Endothelial cell of umbilical vein (primary cell): Measurements from ENCODE around the gene SHISA5. TPM values are rescaled to one million over a fixed set of nuclear protein-coding genes. Genes with fewer than 3 reads are reported as not detected.
"Not testable (repeated sequence)": the region's sequence is repeated elsewhere in the genome, so short reads cannot be mapped to it uniquely, and the experiment has no call there.

Experiments used
- BruUV-seq: library from RNA; stranded (reverse); fragments of 400-500 nt; replicated peaks from 2 replicates; lab custom pipeline; 2021; lab: Mats Ljungman, UMichigan
- CTCF ChIA-PET: fragments of 300-600, 350-600 bp; sonication (Branson Sonifier 250); formaldehyde crosslinking; loops from one replicate; lab custom pipeline; 2021; ENCODE audit warnings: antibody characterized with exemption, inconsistent platforms; lab: Charles Lee
- POLR2A ChIA-PET: fragments of 300-600, 350-600 bp; sonication (Branson Sonifier 250); formaldehyde crosslinking; loops from one replicate; lab custom pipeline; 2021; ENCODE audit warnings: antibody characterized with exemption, inconsistent platforms; lab: Charles Lee
- DNase-seq: peaks from one replicate; pipeline ENCODE4 v3.0.0-alpha.2; 2011; ENCODE audit warnings: low read depth, low spot score
- FAIRE-seq: peaks from 2 replicates; lab custom pipeline; 2011; peaks lifted over from hg19 to GRCh38; lab: Jason Lieb, UNC
- H2AFZ ChIP-seq: 2 replicates; pipeline ENCODE4 v1.6.0; 2012; ENCODE audit warnings: low read depth, low read length, control low read depth, inconsistent platforms
- H3K27ac ChIP-seq: 2 replicates; pipeline ENCODE4 v1.5.1; 2011; ENCODE audit warnings: low read depth, mild to moderate bottlenecking, control low read depth, low read length, moderate library complexity; ENCODE audit not compliant: insufficient read depth
- H3K27me3 ChIP-seq, 2 experiments: 2 replicates each; pipeline versions ENCODE4 v1.6.0 to v1.6.1; 2011; ENCODE audit warnings: low read length in 2 of 2, mixed read lengths in 1 of 2; ENCODE audit not compliant: control insufficient read depth in 2 of 2, insufficient read depth in 2 of 2
- H3K36me3 ChIP-seq, 2 experiments: 2 replicates in 1 of 2; 3 replicates in 1 of 2; pipeline ENCODE4 v1.5.1; 2011; ENCODE audit warnings: low read length in 2 of 2, mild to moderate bottlenecking in 1 of 2, moderate library complexity in 1 of 2; ENCODE audit not compliant: control insufficient read depth in 2 of 2, insufficient read depth in 2 of 2; ENCODE audit errors: extremely low read depth in 1 of 2
- H3K4me1 ChIP-seq: 3 replicates; pipeline ENCODE4 v1.5.1; 2011; ENCODE audit warnings: mild to moderate bottlenecking, low read length; ENCODE audit not compliant: control insufficient read depth, insufficient read depth; ENCODE audit errors: extremely low read depth
- H3K4me2 ChIP-seq: 2 replicates; pipeline ENCODE4 v1.6.1; 2011; ENCODE audit warnings: low read length, control low read depth, mixed read lengths; ENCODE audit not compliant: insufficient read depth
- H3K4me3 ChIP-seq, 3 experiments: fragments of 200-600 bp in 1 of 3; sonication (generic), shearing (Covaris generic) in 1 of 3; replicated peaks in 1 of 3; 2 replicates each; pipeline ENCODE4 v1.5.1; 2011 to 2016; ENCODE audit warnings: control low read depth in 3 of 3, low read length in 3 of 3, mild to moderate bottlenecking in 2 of 3, inconsistent platforms in 1 of 3, low read depth in 1 of 3, moderate library complexity in 1 of 3; ENCODE audit not compliant: insufficient read depth in 1 of 3
- H3K79me2 ChIP-seq: 2 replicates; pipeline ENCODE4 v1.6.0; 2012; ENCODE audit warnings: low read length, inconsistent platforms; ENCODE audit not compliant: control insufficient read depth, insufficient read depth
- H3K9ac ChIP-seq: replicated peaks from 2 replicates; pipeline ENCODE3; 2011; ENCODE audit warnings: low read length, control low read depth; ENCODE audit not compliant: insufficient read depth; ENCODE audit errors: extremely low read depth
- H3K9me1 ChIP-seq: replicated peaks from 3 replicates; pipeline ENCODE4 v1.6.0; 2011; ENCODE audit warnings: mild to moderate bottlenecking, low read length; ENCODE audit not compliant: control insufficient read depth, insufficient read depth; ENCODE audit errors: extremely low read depth
- H3K9me3 ChIP-seq: replicated peaks from 2 replicates; pipeline ENCODE4 v1.5.1; 2012; ENCODE audit warnings: low read length, inconsistent platforms; ENCODE audit not compliant: control insufficient read depth, insufficient read depth
- H4K20me1 ChIP-seq: replicated peaks from 2 replicates; pipeline ENCODE3; 2011; ENCODE audit warnings: mild to moderate bottlenecking, low read length; ENCODE audit not compliant: control insufficient read depth, insufficient read depth; ENCODE audit errors: extremely low read depth
- MYC ChIP-seq: IDR thresholded peaks from one replicate; pipeline ENCODE4 v1.6.1; 2011; ENCODE audit warnings: mild to moderate bottlenecking, low read depth, low read length
- dilution Hi-C: fragments of 300-500 bp; cut with MboI; formaldehyde crosslinking; loops from one replicate; pipeline ENCODE4 v1.15.0; 2019; ENCODE audit warnings: low sequenced_read_pairs; ENCODE audit not compliant: extremely low pct_ligation_motif_present
- intact Hi-C: fragments of 100-400 bp; cut with micrococcal nuclease; formaldehyde crosslinking; loops from one replicate; pipeline ENCODE4 v1.10.0; 2022
- polyA plus RNA-seq, 4 experiments: library from polyadenylated mRNA; depleted of rRNA in 3 of 4; stranded (reverse) in 3 of 4; unstranded in 1 of 4; fragments of >200 nt; gene quantifications; 2 replicates each; pipeline versions ENCODE4 v1.2.1 to v1.2.3, GENCODE V29; 2011 to 2012; ENCODE audit warnings: missing spikeins in 1 of 4
- total RNA-seq: library from RNA; stranded (reverse); gene quantifications from 2 replicates; pipeline ENCODE4 v1.2.3, GENCODE V29; 2021

Gene SHISA5
- total and polyA plus RNA-seq, 2 donors (not counting 3 experiments of a cell fraction or from before 2014, with no cell fraction given) = 205 to 320 TPM

- Histone ChIP-seq H3K4me2 (no peak overlapping the region), H3K4me3 (no peak overlapping the region), H2AFZ (no peak overlapping the region), H3K9me3 (no peaks in the 10 kb centered on the region), H3K4me1 (peaks cover 10% of the 10 kb centered on the region), H3K9me1 (no peaks in the 10 kb centered on the region), H3K79me2 (peaks cover 29% of the 10 kb centered on the region), H3K27me3 (no peaks in the 10 kb centered on the region), H3K9ac (no peak overlapping the region), H3K27ac (no peak overlapping the region), H3K36me3 (peaks cover 0 to 16% of the 10 kb centered on the region in 2 experiments), H4K20me1 (no peaks in the 10 kb centered on the region)
- intact Hi-C loops = no loop called here
- ChIA-PET POLR2A (no interaction called here), CTCF (no interaction called here)
- dilution Hi-C loops = no loop called here
- DNase-seq (no peak), FAIRE-seq (no peak)
- no peak for TF ChIP-seq MYC
- no TSS peak for BruUV-seq
These were observed 29.4 kb downstream of the SHISA5 start for GRCh38 chr3:48474619-48475018.

DNA sequence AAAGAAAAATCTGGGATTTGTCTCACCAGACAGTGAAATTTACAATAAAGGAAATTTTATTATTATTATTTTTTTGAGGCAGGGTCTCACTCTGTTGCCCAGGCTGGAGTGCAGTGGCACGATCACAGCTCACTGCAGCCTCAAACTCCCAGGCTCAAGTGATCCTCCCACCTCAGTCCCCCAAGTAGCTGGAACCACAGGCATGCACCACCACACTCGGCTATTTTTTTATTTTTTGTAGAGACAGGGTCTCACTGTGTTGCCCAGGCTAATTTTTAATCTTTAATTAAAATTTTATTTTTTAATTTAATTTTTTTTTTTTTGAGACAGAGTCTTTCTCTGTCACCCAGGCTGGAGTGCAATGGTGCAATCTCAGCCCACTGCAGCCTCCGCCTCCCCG lies 29.9 kb downstream of the SHISA5 start:
- H3K4me3 ChIP-seq, dilution Hi-C loops, H2AFZ ChIP-seq, H3K9me1 ChIP-seq, H4K20me1 ChIP-seq, DNase-seq, intact Hi-C loops, H3K9me3 ChIP-seq, H3K4me1 ChIP-seq, H3K27ac ChIP-seq, H3K27me3 ChIP-seq, H3K4me2 ChIP-seq, H3K9ac ChIP-seq, FAIRE-seq, BruUV-seq: not testable (repeated sequence)
- peaks cover 34% of the 10 kb centered on the region for H3K79me2 ChIP-seq
- ChIA-PET CTCF (interaction anchor here (1.0 to 3.9 kb wide), 7 partner anchors 9 to 75 kb away, joined by 3 to 26 read pairs (median 15); partner anchors contain the start of genes CCDC51 and TMA7), POLR2A (interaction anchor here (0.7 kb wide), 1 partner anchor 45 kb away, joined by 4 read pairs; no protein-coding TSS in a partner anchor)
- peaks cover 0 to 22% of the 10 kb centered on the region in 2 experiments for H3K36me3 ChIP-seq
